ENCODE measurements around the gene ZNF597.

The ZNF597 gene

GRCh38 chr16:3444032-3444388 is 706 bp upstream of the ZNF597 start:
- DNase-seq: peak; percentile 77

DNA sequence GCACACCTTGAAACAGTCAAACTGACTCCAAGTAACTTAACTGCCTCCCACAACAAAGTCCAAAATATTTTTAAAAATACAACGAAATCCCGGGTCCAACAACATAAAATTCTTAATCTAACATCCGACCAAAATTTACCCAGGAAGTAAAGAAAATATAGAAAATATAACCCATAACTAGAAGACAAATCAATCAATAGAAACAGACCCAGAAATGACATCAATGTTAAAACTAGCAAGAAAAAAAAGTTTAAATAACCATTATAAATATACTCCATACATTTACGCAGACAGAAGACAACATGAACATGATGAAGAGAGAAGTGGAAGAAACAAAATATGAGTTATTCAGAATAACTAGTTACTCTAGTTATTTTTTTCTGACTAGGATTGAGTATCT is 3.7 kb downstream of the ZNF597 start:
- DNase-seq: no peak

- no peak for DNase-seq
These were observed 8.9 kb downstream of the ZNF597 start for GRCh38 chr16:3434373-3434772.

- DNase-seq: peak; percentile 85
These were observed 11.5 kb downstream of the ZNF597 start for GRCh38 chr16:3431779-3432219.

- DNase-seq: no peak
These were observed 29.4 kb downstream of the ZNF597 start for GRCh38 chr16:3413730-3414379.

GRCh38 chr16:3408561-3409197 is 34.6 kb downstream of the ZNF597 start:
- no peak for DNase-seq

DNA sequence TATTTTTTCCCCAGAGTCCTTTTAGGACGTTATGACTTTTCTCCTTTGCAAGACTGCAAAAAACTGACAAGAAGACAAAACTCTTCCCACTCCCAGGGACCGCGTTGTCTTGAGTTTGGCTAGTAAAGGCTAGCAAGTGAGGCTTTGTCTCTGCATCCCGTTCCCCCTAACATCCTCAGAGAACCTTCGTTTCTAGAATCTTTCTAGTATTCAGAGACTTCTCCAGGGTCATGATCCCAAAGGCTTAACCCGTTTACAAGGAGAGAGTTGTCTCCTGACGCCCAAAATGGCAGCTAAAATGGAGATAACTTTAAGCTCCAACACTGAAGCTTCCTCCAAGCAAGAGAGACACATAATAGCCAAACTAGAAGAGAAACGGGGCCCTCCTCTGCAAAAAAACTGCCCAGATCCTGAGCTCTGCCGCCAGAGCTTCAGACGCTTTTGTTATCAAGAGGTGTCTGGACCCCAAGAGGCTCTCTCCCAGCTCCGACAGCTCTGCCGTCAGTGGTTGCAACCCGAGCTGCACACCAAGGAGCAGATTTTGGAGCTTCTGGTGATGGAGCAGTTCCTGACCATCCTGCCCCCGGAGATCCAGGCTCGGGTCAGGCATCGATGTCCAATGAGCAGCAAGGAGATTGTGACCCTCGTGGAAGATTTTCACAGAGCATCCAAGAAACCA is 41.4 kb downstream of the ZNF597 start:
- peak; percentile 42 for DNase-seq

DNA sequence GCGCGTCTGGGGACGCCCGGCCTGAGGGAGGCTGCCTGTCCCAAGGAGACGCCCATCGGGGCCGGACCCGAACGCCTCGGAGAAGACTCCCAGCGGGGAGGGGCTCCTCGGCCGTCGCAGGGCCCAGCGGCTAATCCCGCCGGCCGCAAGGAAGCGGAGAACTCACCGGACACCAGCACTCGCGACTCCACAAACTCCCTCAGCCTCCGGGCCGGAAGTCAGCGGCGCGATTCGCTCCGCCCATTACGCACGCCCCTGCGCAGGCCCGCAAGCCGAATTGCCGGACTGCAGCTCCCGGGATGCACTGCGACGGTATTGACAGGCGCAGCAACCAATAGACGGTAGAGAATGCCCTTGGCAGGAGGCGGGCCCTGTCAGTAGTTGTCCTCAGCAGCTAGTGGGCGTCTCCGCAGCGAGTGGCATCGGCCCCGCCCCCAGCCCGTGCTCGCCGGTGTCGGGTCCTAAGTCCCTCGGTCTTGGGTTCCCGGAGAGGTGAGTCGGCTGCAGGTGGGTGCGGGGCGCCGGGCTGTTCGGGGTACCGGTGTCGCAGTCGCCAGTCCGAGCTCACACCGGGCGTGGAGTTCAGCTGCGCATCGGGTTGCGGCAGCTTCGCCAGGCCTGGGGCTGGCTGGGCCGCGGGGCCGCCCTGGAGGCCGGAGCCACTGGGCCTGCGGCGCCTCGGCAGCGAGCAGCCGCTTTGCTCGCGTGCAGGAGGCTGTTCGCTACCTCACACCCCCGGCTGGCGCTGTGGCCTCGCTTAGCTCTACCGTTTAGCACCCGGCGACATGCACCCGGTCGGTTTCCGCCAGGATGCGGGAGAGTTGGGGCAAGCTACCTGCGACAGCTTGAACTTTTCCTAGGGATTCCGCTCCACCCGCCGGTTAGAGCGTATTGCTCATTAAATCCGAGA is 42.3 kb downstream of the ZNF597 start, which contains the start of the genes ZNF174 and ZSCAN32:
ZNF174 (plus strand) TSS at position 437 of the 910 bp plus-strand sequence. CDS start 790 bp downstream, outside the sequence.
ZSCAN32 (minus strand) TSS at position 226 of the 910 bp plus-strand sequence. CDS start 3,447 bp downstream, outside the sequence.
- DNase-seq: peak; percentile 99

DNA sequence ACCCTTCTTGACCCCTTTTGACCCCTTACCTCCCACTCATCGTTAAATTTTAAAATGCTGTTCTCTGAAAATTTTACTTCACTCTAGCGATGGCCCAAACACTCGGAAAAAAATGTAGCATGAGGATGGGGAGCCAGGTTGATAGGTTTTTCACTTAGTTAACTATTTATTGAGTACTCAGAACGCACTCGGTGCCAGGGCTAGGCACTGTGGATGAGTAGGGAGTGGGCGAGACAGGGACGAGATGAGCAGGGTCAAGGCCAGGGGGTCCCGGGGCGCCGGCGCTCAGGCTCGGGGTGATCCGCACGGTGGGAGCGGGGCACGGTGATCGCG is 42.9 kb downstream of the ZNF597 start:
- no peak for DNase-seq

- no peak for DNase-seq
These were observed 53.5 kb downstream of the ZNF597 start for GRCh38 chr16:3389663-3390338.

GRCh38 chr16:3388325-3388724 is 55.0 kb downstream of the ZNF597 start:
- peak; percentile 37 for DNase-seq

DNA sequence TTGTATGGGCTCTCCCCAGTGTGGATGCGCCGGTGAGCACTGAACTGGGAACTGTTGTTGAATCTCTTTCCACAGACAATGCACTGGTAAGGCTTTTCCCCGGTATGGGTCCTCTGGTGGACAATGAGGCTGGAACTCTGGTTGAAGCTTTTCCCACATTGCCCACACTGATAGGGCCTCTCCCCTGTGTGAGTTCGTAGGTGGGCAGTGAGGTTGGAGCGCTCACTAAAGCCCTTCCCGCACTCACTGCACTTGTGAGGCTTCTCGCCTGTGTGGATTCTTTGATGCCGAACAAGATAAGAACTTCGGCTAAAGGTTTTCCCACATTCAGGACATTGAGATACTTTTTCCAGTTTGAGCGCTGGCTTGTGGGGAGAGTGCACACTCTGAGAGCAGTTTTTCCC is 60.3 kb downstream of the ZNF597 start:
- no peak for DNase-seq
